Measurements from ENCODE around the gene C8B. TPM values are rescaled to one million over a fixed set of nuclear protein-coding genes. Genes with fewer than 3 reads are reported as not detected.

The C8B gene
- polyA plus RNA-seq, 1 donor from 2014 or later: not detected

- no peak overlapping the region for H2AFZ ChIP-seq (ENCODE audit: low read depth, low read length)
- H3K4me3 ChIP-seq (ENCODE audit: low read length): no peak overlapping the region
- no peaks in the 10 kb centered on the region for H4K20me1 ChIP-seq (ENCODE audit: insufficient read depth)
- H3K27me3 ChIP-seq (ENCODE audit: insufficient read depth, low read depth, low read length): no peaks in the 10 kb centered on the region
- H3K36me3 ChIP-seq (ENCODE audit: insufficient read depth, low read length): no peaks in the 10 kb centered on the region
- H3K79me2 ChIP-seq (replicated peaks; ENCODE audit: insufficient read depth, low read length): no peaks in the 10 kb centered on the region
- no peak overlapping the region for H3K27ac ChIP-seq (ENCODE audit: low read length)
- H3F3A ChIP-seq (ENCODE audit: insufficient read depth, low read length, poor library complexity, severe bottlenecking): no peaks in the 10 kb centered on the region
- H3K9ac ChIP-seq (ENCODE audit: low read length): no peak overlapping the region
- H3K9me2 ChIP-seq (ENCODE audit: insufficient read depth, low read length): no peaks in the 10 kb centered on the region
- no peak for TF ChIP-seq POLR2AphosphoS5 (IDR thresholded peaks at IDR 0.05)
- no peak for TF ChIP-seq CTCF (IDR thresholded peaks at IDR 0.05; ENCODE audit: poor library complexity, severe bottlenecking)
- TF ChIP-seq EP300 (conservative IDR thresholded peaks at IDR 0.05; ENCODE audit: poor library complexity, severe bottlenecking): no peak
- TF ChIP-seq TAF1 (IDR thresholded peaks at IDR 0.05; ENCODE audit: low read depth): no peak
- TF ChIP-seq EZH2 (IDR thresholded peaks at IDR 0.05; ENCODE audit: borderline replicate concordance, insufficient read depth, low read length, poor library complexity, severe bottlenecking): no peak
- no peak for TF ChIP-seq SMC3 (conservative IDR thresholded peaks at IDR 0.05; ENCODE audit: poor library complexity)
- no peak for TF ChIP-seq MXI1 (conservative IDR thresholded peaks at IDR 0.05; ENCODE audit: poor library complexity, severe bottlenecking)
- TF ChIP-seq REST (IDR thresholded peaks at IDR 0.05; ENCODE audit: borderline replicate concordance): no peak
- TF ChIP-seq RAD21 (conservative IDR thresholded peaks at IDR 0.05): no peak
- H3K9me3 ChIP-seq (ENCODE audit: low read length): no peaks in the 10 kb centered on the region
- H3K4me2 ChIP-seq (ENCODE audit: low read length): no peak overlapping the region
These were observed 25.8 kb downstream of the C8B start for GRCh38 chr1:56940039-56940438.

- no peak overlapping the region for H3K9ac ChIP-seq (ENCODE audit: low read length)
- H3K27me3 ChIP-seq (ENCODE audit: insufficient read depth, low read depth, low read length): no peaks in the 10 kb centered on the region
- H3K79me2 ChIP-seq (replicated peaks; ENCODE audit: insufficient read depth, low read length): no peaks in the 10 kb centered on the region
- no peaks in the 10 kb centered on the region for H3K9me3 ChIP-seq (ENCODE audit: low read length)
- TF ChIP-seq SMC3 (conservative IDR thresholded peaks at IDR 0.05; ENCODE audit: poor library complexity): no peak
- TF ChIP-seq CTCF (IDR thresholded peaks at IDR 0.05; ENCODE audit: poor library complexity, severe bottlenecking): no peak
- no peak for TF ChIP-seq MXI1 (conservative IDR thresholded peaks at IDR 0.05; ENCODE audit: poor library complexity, severe bottlenecking)
- TF ChIP-seq TAF1 (IDR thresholded peaks at IDR 0.05; ENCODE audit: low read depth): no peak
- TF ChIP-seq REST (IDR thresholded peaks at IDR 0.05; ENCODE audit: borderline replicate concordance): no peak
- TF ChIP-seq POLR2AphosphoS5 (IDR thresholded peaks at IDR 0.05): no peak
- no peak for TF ChIP-seq RAD21 (conservative IDR thresholded peaks at IDR 0.05)
- TF ChIP-seq EZH2 (IDR thresholded peaks at IDR 0.05; ENCODE audit: borderline replicate concordance, insufficient read depth, low read length, poor library complexity, severe bottlenecking): no peak
- no peak for TF ChIP-seq EP300 (conservative IDR thresholded peaks at IDR 0.05; ENCODE audit: poor library complexity, severe bottlenecking)
- H3K9me2 ChIP-seq (ENCODE audit: insufficient read depth, low read length): no peaks in the 10 kb centered on the region
- H4K20me1 ChIP-seq (ENCODE audit: insufficient read depth): no peaks in the 10 kb centered on the region
- H3K27ac ChIP-seq (ENCODE audit: low read length): no peak overlapping the region
- H3K4me2 ChIP-seq (ENCODE audit: low read length): no peak overlapping the region
- H3K4me3 ChIP-seq (ENCODE audit: low read length): no peak overlapping the region
- no peaks in the 10 kb centered on the region for H3F3A ChIP-seq (ENCODE audit: insufficient read depth, low read length, poor library complexity, severe bottlenecking)
- no peaks in the 10 kb centered on the region for H3K36me3 ChIP-seq (ENCODE audit: insufficient read depth, low read length)
- no peak overlapping the region for H2AFZ ChIP-seq (ENCODE audit: low read depth, low read length)
These were observed 26.6 kb downstream of the C8B start for GRCh38 chr1:56939209-56939608.
